Sigmoid colon (tissue), 7 donors: Measurements from ENCODE around the gene IL12B. TPM values are rescaled to one million over a fixed set of nuclear protein-coding genes. Genes with fewer than 3 reads are reported as not detected.
A peak's percentile ranks its signal among the peaks of the same experiment; 100 is the strongest.

Source experiments
- DNase-seq: peaks from one replicate; pipeline ENCODE4 v3.0.0-alpha.2; 2019
- H3K27ac ChIP-seq, 4 donors: fragments of 200-600 bp; sonication (generic); one replicate each; pipeline ENCODE4 v1.5.1; 2016 to 2019; ENCODE audit warnings: mild to moderate bottlenecking in 1 of 4
- H3K27me3 ChIP-seq, 3 donors: fragments of 200-600 bp; sonication (generic); one replicate each; pipeline ENCODE4 v1.5.1; 2019; ENCODE audit warnings: mild to moderate bottlenecking in 1 of 3
- H3K36me3 ChIP-seq, 4 donors: fragments of 200-600 bp; sonication (generic); one replicate each; pipeline ENCODE4 v1.5.1; 2016 to 2019
- H3K4me1 ChIP-seq, 4 donors: fragments of 200-600 bp; sonication (generic); one replicate each; pipeline ENCODE4 v1.5.1; 2017 to 2019
- H3K4me3 ChIP-seq, 4 donors: fragments of 200-600 bp; sonication (generic); one replicate each; pipeline ENCODE4 v1.5.1; 2017 to 2019; ENCODE audit warnings: mild to moderate bottlenecking in 2 of 4, moderate library complexity in 1 of 4
- H3K9me3 ChIP-seq, 4 donors: fragments of 200-600 bp in 3 of 4; sonication (generic) in 3 of 4; one replicate each; pipeline versions ENCODE4 v1.5.1 to v1.6.1; 2013 to 2019
- CTCF ChIP-seq, 4 experiments: fragments of 450-650 bp in 3 of 4; fragments of 200-600 bp in 1 of 4; IDR thresholded peaks; one replicate each; pipeline ENCODE4 v1.5.1; 2016 to 2019; ENCODE audit warnings: antibody characterized with exemption in 4 of 4, mild to moderate bottlenecking in 3 of 4, moderate library complexity in 2 of 4
- EP300 ChIP-seq, 4 donors: sonication (generic); formaldehyde crosslinking; IDR thresholded peaks; one replicate each; pipeline ENCODE4 v1.6.1; 2017; ENCODE audit warnings: antibody characterized with exemption in 4 of 4
- POLR2A ChIP-seq, 2 donors: fragments of 450-650 bp; IDR thresholded peaks; one replicate each; pipeline ENCODE4 v1.6.1; 2016; ENCODE audit warnings: antibody characterized with exemption in 2 of 2, mild to moderate bottlenecking in 2 of 2, moderate library complexity in 2 of 2
- POLR2AphosphoS5 ChIP-seq, 4 donors: sonication (generic); formaldehyde crosslinking; IDR thresholded peaks; one replicate each; pipeline ENCODE4 v1.6.1; 2017; ENCODE audit warnings: antibody characterized with exemption in 4 of 4
- WGBS, 2 donors: extraction: QIAGEN DNeasy Blood & Tissue Kit; methylation state at CpG; one replicate each; pipeline ENCODE4 v1.1.7; 2013; 5-methylcytosine and 5-hydroxymethylcytosine counted together
- intact Hi-C: fragments of 100-400 bp; cut with DNase I; formaldehyde crosslinking; loops from one replicate; pipeline ENCODE4 v1.15.1; 2023
- polyA plus RNA-seq, 3 donors: library from polyadenylated mRNA; stranded (reverse); fragments of 200-250 nt; gene quantifications; one replicate each; pipeline ENCODE4 v1.2.3, GENCODE V29; 2013
- total RNA-seq, 4 donors: library from RNA; depleted of rRNA; stranded (reverse); fragments of >200 nt; gene quantifications; one replicate each; pipeline ENCODE4 v1.1.0, GENCODE V29; 2016
- donor health status: healthy with polysubstance abuse.
- donor health status: Bipolar disorder and iron deficiency.
- donor health status: healthy.

Gene IL12B
- total and polyA plus RNA-seq, 7 donors = not detected

- Histone ChIP-seq H3K4me1 (peaks cover 0 to 13% (median 3%) of the 10 kb centered on the region in 4 donors), H3K27ac (no peak overlapping the region), H3K36me3 (no peaks in the 10 kb centered on the region), H3K4me3 (no peak overlapping the region), H3K27me3 (peaks cover 0 to 33% (median 16%) of the 10 kb centered on the region in 3 donors), H3K9me3 (no peaks in the 10 kb centered on the region)
- no peak for DNase-seq
- 86 to 93% methylated on average over 1 of the region's 1 CpG for WGBS, 2 donors
- TF ChIP-seq POLR2AphosphoS5 (IDR thresholded peaks at IDR 0.05) = no peak
- TF ChIP-seq POLR2A (IDR thresholded peaks at IDR 0.05) = no peak
- no peak for TF ChIP-seq CTCF (IDR thresholded peaks at IDR 0.05)
- no peak for TF ChIP-seq EP300 (IDR thresholded peaks at IDR 0.05)
- intact Hi-C loops = loop anchor here (5.0 kb wide), 1 partner anchor 654 kb away; no protein-coding TSS in a partner anchor
Observed at GRCh38 chr5:159333545-159333925, 3.2 kb upstream of the IL12B start.

- peaks cover 0 to 13% (median 3%) of the 10 kb centered on the region in 4 donors for H3K4me1 ChIP-seq
- 78 to 88% methylated on average over 6 of the region's 6 CpGs for WGBS, 2 donors
- no peaks in the 10 kb centered on the region for H3K36me3 ChIP-seq
- H3K27me3 ChIP-seq = peaks cover 0 to 39% (median 16%) of the 10 kb centered on the region in 3 donors
- TF ChIP-seq POLR2A (IDR thresholded peaks at IDR 0.05) = no peak
- TF ChIP-seq EP300 (IDR thresholded peaks at IDR 0.05) = no peak
- no peak for TF ChIP-seq CTCF (IDR thresholded peaks at IDR 0.05)
- no peak for TF ChIP-seq POLR2AphosphoS5 (IDR thresholded peaks at IDR 0.05)
- H3K9me3 ChIP-seq = no peaks in the 10 kb centered on the region
- no peak for DNase-seq
- no peak overlapping the region for H3K4me3 ChIP-seq
- intact Hi-C loops = loop anchor here (5.0 kb wide), 1 partner anchor 654 kb away; no protein-coding TSS in a partner anchor
- H3K27ac ChIP-seq = no peak overlapping the region
Observed at GRCh38 chr5:159332800-159333544, 2.7 kb upstream of the IL12B start.

GRCh38 chr5:159331093-159331973, 1.0 kb upstream of the IL12B start:
- Histone ChIP-seq H3K4me3 (peak overlapping the region; percentile 7 to 42 (median 30)), H3K27ac (no peak overlapping the region), H3K36me3 (no peaks in the 10 kb centered on the region), H3K9me3 (no peaks in the 10 kb centered on the region), H3K4me1 (peaks cover 0 to 13% (median 3%) of the 10 kb centered on the region in 4 donors), H3K27me3 (peaks cover 0 to 45% (median 16%) of the 10 kb centered on the region in 3 donors)
- TF ChIP-seq POLR2A (IDR thresholded peaks at IDR 0.05) (no peak), CTCF (IDR thresholded peaks at IDR 0.05) (peak in 3 of 4 experiments; percentile 38 to 49 (median 46)), POLR2AphosphoS5 (IDR thresholded peaks at IDR 0.05) (no peak), EP300 (IDR thresholded peaks at IDR 0.05) (no peak)
- 5 to 6% methylated on average over 50 of the region's 50 CpGs for WGBS, 2 donors
- DNase-seq = peak; percentile 74
- intact Hi-C loops = loop anchor here (5.0 kb wide), 1 partner anchor 656 kb away; no protein-coding TSS in a partner anchor

GRCh38 chr5:159324986-159325385, 5.3 kb downstream of the IL12B start:
- H3K27me3 ChIP-seq = peaks cover 0 to 26% (median 0%) of the 10 kb centered on the region in 3 donors
- no peak for DNase-seq
- H3K9me3 ChIP-seq = no peaks in the 10 kb centered on the region
- no peaks in the 10 kb centered on the region for H3K36me3 ChIP-seq
- H3K27ac ChIP-seq = no peak overlapping the region
- H3K4me1 ChIP-seq = no peaks in the 10 kb centered on the region
- WGBS, 2 donors = 79 to 85% methylated on average over 4 of the region's 4 CpGs
- TF ChIP-seq POLR2AphosphoS5 (IDR thresholded peaks at IDR 0.05) (no peak), EP300 (IDR thresholded peaks at IDR 0.05) (no peak), POLR2A (IDR thresholded peaks at IDR 0.05) (no peak), CTCF (IDR thresholded peaks at IDR 0.05) (no peak)
- no peak overlapping the region for H3K4me3 ChIP-seq
- intact Hi-C loops = no loop called here
